ENCODE measurements around the gene KRTAP9-9.
"Not testable (repeated sequence)": the region's sequence is repeated elsewhere in the genome, so short reads cannot be mapped to it uniquely, and the experiment has no call there.

- TF ChIP-seq CTCF (IDR thresholded peaks at IDR 0.05); EZH2 (IDR thresholded peaks at IDR 0.05; ENCODE audit: borderline replicate concordance, insufficient read depth, low read depth, low read length, poor library complexity, severe bottlenecking): not testable (repeated sequence)
Observed at GRCh38 chr17:41275648-41276190, 20.5 kb downstream of the KRTAP9-9 start, which contains the start of gene KRTAP9-7.

All from B cell (primary cell).